ENCODE results near the gene AMBRA1.

GRCh38 chr11:46391186-46391577 lies 202.6 kb downstream of the AMBRA1 start:
- TF ChIP-seq CTCF (IDR thresholded peaks at IDR 0.05) (no peak), POLR2A (IDR thresholded peaks at IDR 0.05) (no peak)
